HG03159 (cell line): ENCODE measurements around the gene PLA2G4F.

ENCODE experiments used
- ATAC-seq: cut with Tn5 transposase; IDR thresholded peaks from one replicate; pipeline ENCODE4 v1.9.1; 2021; ENCODE audit warnings: mild to moderate bottlenecking, moderate library complexity; ENCODE audit not compliant: unreplicated experiment

The PLA2G4F gene

DNA sequence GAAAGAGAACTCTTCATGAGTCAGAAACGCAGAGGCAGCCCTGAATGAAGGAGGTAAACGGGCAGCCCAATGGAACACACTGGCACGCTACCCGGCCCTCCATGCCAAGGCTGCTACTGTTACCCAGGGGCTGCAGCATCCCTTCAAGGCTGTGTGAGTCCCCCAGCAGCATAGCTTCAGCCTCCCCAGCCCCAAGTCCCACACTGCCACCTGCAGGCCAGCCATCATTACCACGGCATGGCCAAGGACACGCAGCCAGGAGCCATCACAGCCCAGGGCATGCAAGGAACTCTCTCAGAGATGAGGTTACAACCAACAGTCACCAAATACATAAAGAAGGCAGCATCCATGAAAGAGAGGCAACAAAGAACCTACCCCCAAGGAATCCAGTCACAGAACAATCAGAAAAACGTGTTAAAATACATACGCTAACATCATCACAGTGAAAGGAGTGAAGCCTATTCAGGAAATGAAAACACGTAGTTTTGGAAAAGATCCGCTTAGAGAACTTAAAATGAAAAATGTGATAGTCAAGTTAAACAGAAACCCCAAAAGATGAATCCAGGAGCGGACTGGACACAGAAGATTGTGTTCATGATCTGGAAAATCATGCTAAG, 22.4 kb downstream of the PLA2G4F start:
- ATAC-seq: no peak

GRCh38 chr15:42133356-42133755, 23.1 kb downstream of the PLA2G4F start:
- ATAC-seq: no peak

DNA sequence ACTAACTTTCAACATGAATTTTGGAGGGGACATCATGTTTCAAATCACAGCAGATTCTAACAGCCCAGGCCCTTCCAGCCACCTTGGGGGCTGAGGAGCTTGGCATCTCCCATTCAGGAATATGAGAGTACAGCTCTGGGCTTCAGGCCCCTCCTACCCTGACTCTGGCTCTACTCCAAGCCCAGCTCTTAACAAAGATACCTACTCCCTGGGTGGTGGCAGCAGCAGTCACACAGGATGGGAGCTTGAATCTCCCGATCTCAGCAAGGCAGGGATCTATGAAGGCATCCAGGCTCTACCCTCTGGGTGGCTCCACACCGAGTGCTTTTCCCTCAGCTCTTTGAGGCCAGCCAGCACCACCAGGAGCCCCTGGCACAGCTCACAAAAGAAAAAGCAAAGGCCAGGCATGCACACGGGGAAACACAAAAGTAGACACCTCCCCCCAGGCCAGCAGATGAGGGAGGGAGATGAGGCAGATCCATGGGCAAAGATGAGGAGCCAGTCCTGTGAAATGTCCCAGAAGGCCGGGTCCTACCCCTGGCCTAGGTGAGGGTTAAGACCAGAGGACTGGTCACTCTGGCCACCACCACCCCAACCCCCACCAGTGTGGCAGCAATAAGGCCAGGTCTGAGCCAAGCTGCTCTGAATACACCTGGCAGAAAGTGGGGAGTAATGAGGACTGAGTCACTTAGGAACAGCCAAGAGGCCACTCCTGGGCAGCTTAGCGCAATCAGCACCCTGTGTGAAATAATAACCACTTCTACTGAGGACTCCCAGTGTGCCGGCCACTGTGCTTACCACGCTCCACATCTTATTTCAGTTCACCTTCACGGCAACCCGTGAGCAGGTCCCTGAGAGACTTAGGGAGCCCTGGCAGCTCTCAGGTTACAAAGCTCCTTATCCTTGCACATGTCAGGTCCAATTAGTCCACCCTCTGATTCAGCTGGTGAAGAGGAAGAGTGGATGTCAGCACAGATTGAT, 24.3 kb downstream of the PLA2G4F start:
- ATAC-seq: no peak

GRCh38 chr15:42131006-42131405, 25.4 kb downstream of the PLA2G4F start:
- no peak for ATAC-seq

- ATAC-seq: no peak
Measured at GRCh38 chr15:42130246-42130986, 26.0 kb downstream of the PLA2G4F start.

GRCh38 chr15:42129364-42129763, 27.1 kb downstream of the PLA2G4F start:
- no peak for ATAC-seq

DNA sequence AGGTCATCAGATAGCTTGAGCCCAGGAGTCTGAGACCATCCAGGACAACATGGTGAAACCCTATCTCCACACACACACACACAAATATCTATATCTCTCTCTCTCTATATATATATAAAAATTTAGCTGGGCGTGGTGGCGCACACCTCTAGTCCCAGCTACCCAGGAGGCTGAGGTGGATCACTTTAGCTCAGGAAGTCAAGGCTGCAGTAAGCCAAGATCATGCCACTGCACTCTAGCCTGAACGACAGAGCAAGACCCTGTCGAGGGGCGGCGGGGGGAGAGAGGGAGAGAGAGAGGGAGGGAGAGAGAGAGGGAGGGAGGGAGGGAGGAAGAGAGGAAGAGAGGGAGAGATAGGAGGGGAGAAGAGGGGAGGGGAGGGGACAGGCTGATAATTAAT, 28.0 kb downstream of the PLA2G4F start:
- ATAC-seq: no peak

GRCh38 chr15:42123546-42123945, 32.9 kb downstream of the PLA2G4F start:
- ATAC-seq: no peak

DNA sequence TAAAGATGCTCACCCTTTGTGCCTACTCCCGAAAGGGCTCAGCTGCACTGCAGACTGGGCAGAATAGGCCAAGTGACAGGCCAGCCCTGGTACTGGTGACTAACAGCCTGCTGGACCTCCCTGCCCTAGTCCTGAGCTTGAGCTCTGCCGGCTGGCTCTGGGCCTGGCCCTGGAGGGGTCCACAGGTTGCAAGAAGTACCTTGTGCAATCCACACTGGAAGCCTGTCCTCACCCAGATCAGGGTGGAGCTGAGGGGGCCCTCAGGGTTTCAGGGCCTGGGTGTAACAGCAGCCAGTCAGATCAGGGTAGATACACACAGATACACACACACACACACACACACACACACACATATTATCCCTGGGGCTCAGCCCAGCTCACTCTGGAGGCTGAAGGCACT, 34.8 kb downstream of the PLA2G4F start:
- ATAC-seq: no peak

DNA sequence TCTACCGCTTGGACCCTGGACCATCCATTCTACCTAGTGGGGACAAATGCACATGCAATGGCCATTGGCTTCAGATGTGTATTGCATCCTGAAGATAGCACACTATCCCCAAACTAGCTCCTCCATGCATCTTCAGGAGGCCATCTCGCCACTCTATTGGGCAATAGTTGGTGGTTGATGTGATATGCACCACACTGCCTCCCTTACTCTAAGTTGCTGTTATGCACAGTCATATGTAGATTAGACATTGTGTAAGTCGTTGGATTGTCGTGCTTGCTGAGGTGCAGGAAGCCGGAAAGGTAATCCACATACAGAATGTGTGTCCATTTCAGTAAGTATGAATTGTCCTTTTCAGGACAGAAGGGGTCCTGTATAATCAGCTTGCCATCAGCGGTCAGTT, 35.4 kb downstream of the PLA2G4F start:
- no peak for ATAC-seq

GRCh38 chr15:42120285-42120684, 36.2 kb downstream of the PLA2G4F start:
- ATAC-seq: no peak

DNA sequence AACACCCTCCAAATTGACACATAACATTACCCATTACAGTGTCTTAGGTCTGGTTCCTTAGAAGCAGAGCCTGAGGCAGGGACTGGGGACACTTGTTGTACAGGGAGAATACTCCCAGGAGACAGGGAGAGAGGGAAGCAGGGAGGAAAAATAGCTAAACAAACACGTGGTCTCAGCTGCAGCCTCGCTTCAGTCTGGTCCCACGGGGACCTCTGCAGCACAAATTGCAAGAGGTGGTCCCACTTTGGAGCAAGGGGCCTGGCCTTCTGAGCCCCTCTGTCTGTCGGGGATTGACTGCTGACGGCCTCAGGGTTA, 37.0 kb downstream of the PLA2G4F start:
- no peak for ATAC-seq

DNA sequence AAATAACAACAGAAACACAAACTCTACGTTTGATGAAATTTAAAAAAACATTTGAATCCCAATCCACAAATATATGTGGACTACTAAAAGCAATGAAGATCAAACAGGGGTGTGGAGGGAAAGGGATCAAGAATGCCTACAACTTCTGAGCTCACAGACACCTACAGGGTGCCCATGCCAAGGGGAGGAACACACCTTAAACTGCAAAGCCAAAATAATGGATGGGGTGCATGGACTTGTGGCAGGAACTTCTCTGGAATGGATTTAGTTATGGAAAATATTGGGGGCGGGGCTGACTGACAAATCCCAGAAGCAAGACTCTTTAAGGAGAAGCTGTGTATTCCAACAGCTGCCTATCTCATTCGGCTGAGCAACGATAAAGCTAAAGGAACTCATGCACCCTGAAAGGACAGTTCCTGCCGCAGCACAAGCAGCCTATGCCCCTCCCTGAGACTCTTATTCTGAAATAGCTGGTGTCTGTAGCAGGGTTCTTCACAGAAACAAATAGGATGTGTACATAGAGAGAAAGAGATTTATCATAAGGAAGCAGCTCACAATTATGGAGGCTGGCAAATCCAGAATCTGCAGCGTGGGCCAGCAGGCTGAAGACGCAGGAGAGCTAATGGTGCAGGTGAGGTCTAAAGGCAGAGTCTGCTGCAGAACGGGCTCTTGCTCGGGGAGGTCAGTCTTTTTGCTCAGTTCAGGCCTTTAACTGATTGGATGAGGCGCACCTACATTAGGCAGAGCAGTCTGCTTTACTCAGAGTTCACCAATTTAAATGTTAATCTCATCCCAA, 37.6 kb downstream of the PLA2G4F start:
- no peak for ATAC-seq

DNA sequence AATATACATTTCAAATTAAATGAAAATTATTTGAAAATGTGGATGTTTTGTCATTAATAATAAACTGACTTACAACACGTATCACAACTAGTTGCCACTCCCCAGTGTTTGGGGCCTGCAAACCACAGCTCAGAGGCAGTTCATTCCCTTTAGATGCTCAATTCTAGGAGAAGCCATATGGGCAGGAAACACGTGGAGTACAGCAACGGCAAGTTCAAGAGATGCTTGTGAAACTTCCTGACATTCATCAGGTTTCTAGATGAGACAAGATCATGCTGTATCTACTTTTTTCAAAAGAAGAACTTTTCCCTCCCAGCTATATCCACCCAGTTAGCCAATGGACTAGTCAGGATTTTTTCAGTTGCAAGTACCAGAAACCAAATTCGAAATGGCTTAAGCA, 44.5 kb downstream of the PLA2G4F start:
- no peak for ATAC-seq

- no peak for ATAC-seq
Measured at GRCh38 chr15:42110367-42110766, 46.1 kb downstream of the PLA2G4F start.

DNA sequence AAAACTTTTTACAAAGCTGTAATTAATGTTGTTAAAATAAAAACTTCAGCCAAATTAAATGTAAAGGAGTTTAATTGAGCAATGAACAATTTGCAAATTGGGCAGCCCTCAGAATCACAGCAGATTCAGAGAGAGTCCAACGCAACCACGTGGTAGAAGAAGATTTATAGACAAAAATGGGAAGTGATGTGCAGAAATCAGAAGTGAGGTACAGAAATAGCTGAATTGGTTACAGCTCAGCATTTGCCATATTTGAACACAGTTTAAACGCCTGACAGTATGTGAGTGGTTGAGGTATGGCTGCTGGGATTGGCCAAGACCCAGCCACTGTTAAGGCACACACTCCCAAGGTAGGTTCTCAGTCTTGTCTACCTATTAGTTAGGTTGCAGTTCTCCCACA, 47.6 kb downstream of the PLA2G4F start:
- ATAC-seq: no peak

DNA sequence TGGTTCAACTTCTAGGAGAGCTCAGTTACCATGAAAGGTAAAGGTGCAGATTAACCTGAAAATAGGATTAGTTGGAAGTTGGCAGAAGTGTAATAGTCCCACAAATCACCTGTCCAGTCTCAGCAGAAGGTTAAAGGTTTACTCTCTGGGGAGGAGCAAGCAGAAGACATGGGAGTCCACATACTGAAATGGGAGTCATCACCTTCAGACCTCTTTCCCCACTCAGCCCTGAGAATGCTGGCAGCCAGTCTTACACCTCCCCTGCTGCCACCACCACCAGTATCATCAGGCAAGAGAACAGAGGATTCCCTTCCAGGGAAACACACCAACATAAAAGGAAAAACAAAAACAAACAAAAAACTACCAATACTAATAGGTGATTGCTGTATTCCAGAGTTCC, 48.2 kb downstream of the PLA2G4F start:
- ATAC-seq: no peak

DNA sequence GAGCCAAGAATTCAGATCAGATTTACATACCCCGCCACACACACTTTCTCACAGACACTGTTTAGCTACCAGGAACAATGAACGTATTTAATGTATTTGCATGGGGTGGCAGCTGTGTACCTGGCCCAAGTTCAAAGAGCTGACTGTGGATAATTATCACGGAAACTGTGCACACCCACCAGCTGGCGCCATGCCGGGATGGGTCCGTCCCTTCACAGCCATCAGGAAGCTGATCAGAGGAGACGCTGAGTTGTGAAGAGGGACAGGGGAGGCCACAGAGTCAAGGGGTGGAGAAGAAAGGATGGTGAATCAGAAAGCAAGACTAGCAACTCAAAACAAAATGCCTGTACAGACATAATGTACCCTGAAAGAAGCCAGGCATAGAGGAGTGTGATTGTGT, 49.0 kb downstream of the PLA2G4F start:
- no peak for ATAC-seq

- ATAC-seq: no peak
Measured at GRCh38 chr15:42106288-42106687, 50.1 kb downstream of the PLA2G4F start.

GRCh38 chr15:42104095-42104891, 52.1 kb downstream of the PLA2G4F start:
- no peak for ATAC-seq
